Activated CD8-positive, alpha-beta memory T cell treated with anti-CD3 and anti-CD28 coated beads for 1 hour (primary cell): ENCODE measurements around the gene SCYL1.
"Not testable (repeated sequence)": the region's sequence is repeated elsewhere in the genome, so short reads cannot be mapped to it uniquely, and the experiment has no call there.

Source experiments
- DNase-seq, 2 donors: peaks; one replicate each; pipeline ENCODE4 v3.0.0-alpha.2; 2020; ENCODE audit warnings: low read depth in 1 of 2; ENCODE audit errors: extremely low read depth in 1 of 2

Gene SCYL1

DNA sequence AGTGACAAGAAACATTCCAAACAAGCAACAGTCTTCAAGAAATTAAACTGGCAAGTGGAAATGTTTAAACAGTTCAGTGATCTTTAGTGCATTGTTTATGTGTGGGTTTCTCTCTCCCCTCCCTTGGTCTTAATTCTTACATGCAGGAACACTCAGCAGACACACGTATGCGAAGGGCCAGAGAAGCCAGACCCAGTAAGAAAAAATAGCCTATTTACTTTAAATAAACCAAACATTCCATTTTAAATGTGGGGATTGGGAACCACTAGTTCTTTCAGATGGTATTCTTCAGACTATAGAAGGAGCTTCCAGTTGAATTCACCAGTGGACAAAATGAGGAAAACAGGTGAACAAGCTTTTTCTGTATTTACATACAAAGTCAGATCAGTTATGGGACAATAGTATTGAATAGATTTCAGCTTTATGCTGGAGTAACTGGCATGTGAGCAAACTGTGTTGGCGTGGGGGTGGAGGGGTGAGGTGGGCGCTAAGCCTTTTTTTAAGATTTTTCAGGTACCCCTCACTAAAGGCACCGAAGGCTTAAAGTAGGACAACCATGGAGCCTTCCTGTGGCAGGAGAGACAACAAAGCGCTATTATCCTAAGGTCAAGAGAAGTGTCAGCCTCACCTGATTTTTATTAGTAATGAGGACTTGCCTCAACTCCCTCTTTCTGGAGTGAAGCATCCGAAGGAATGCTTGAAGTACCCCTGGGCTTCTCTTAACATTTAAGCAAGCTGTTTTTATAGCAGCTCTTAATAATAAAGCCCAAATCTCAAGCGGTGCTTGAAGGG lies 20.0 kb upstream of the SCYL1 start:
- DNase-seq: no peak

DNA sequence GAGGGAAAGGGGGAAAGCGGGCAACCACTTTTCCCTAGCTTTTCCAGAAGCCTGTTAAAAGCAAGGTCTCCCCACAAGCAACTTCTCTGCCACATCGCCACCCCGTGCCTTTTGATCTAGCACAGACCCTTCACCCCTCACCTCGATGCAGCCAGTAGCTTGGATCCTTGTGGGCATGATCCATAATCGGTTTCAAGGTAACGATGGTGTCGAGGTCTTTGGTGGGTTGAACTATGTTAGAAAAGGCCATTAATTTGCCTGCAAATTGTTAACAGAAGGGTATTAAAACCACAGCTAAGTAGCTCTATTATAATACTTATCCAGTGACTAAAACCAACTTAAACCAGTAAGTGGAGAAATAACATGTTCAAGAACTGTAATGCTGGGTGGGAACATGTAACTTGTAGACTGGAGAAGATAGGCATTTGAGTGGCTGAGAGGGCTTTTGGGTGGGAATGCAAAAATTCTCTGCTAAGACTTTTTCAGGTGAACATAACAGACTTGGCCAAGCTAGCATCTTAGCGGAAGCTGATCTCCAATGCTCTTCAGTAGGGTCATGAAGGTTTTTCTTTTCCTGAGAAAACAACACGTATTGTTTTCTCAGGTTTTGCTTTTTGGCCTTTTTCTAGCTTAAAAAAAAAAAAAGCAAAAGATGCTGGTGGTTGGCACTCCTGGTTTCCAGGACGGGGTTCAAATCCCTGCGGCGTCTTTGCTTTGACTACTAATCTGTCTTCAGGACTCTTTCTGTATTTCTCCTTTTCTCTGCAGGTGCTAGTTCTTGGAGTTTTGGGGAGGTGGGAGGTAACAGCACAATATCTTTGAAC lies 19.2 kb upstream of the SCYL1 start:
- DNase-seq: no peak

GRCh38 chr11:65506290-65506771 lies 18.6 kb upstream of the SCYL1 start:
- no peak for DNase-seq

- DNase-seq: peak in 1 of 2 donors; percentile 37
Measured at GRCh38 chr11:65506772-65507505, 17.9 kb upstream of the SCYL1 start.

DNA sequence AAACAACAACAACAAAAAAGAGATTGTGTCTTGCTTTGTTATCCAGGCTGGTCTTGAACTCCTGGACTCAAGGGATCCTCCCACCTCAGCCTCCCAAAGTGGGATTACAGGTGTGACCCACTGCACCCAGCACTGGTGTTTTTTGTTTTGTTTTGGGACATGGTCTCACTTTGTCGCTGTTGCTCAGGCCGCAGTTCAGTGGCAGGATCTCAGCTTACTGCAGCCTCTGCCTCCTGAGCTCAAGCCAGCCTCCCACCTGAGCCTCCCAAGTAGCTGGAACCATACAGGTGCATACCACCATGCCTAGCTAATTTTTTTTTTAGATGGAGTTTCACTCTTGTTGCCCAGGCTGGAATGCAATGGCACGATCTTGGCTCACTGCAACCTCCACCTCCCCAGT lies 12.6 kb upstream of the SCYL1 start:
- not testable (repeated sequence) for DNase-seq

- no peak for DNase-seq
Measured at GRCh38 chr11:65516135-65516968, 8.5 kb upstream of the SCYL1 start.

GRCh38 chr11:65518941-65519549 lies 5.8 kb upstream of the SCYL1 start:
- DNase-seq: not testable (repeated sequence)

DNA sequence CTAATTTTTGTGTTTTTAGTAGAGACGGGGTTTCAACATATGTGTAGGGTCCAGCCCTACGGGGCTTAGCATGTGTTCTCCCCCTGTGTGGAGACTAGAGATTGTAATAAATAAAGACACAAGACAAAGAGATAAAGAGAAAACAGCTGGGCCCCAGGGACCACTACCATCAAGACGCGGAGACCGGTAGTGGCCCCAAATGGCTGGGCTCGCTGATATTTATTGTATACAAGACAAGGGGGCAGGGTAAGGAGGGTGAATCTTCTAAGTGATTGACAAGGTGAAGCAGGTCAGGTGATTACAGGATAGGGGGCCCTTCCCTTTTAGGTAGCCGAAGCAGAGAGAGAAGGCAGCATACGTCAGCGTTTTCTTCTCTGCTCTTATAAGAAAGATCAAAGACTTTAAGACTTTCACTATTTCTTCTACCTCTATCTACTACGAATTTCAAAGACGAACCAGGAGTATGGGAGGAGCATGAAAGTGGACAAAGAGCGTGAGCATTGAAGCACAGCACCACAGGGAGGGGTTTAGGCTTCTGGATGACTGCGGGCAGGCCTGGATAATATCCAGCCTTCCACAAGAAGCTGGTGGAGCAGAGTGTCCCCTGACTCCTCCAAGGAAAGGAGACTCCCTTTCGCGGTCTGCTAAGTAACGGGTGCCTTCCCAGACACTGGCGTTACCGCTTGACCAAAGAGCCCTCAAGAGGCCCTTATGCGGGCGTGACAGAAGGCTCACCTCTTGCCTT lies 2.9 kb upstream of the SCYL1 start:
- DNase-seq: not testable (repeated sequence)

DNA sequence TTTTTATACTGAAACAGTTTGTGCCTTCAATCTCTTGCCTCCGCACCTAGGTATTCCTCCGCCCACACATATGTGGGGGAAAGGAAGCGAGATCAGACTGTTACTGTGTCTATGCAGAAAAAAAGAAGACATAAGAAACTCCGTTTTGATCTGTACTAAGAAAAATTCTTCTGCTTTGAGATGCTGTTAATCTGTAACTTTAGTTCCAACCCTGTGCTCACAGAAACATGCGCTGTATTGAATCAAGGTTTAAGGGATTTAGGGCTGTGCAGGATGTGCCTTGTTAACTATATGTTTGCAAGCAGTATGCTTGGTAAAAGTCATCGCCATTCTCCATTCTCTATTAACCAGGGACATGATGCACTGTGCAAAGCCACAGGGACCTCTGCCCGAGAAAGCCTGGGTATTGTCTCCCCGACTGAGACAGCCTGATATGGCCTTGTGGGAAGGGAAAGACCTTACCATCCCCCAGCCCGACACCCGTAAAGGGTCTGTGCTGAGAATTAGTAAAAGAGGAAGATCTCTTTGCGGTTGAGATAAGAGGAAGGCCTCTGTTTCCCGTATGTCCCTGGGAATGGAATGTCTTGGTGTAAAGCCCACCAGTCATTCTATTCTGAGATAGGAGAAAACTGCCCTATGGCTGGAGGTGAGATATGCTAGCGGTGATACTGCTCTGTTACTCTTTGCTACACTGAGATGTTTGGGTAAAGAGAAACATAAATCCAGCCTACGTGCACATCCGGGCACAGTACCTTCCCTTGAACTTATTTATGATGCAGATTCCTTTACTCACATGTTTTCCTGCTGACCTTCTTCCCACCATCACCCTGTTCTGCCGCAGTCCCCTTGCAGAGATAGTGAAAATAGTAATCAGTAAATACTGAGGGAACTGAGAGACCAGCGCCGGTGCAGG lies 1.9 kb upstream of the SCYL1 start:
- not testable (repeated sequence) for DNase-seq

DNA sequence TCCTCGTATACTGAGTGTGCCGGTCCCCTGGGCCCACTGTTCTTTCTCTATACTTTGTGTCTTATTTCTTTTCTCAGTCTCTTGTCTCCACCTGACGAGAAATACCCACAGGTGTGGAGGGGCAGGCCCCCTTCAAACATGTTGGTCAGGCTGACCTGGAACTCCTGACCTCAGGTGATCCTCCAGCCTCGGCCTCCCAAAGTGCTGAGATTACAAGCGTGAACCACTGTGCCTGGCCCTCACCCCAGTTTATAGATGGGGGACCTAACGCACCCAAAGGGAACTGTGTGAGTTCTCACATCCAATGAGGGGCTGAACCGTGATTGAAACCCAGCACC lies 1.3 kb upstream of the SCYL1 start:
- DNase-seq: not testable (repeated sequence)

DNA sequence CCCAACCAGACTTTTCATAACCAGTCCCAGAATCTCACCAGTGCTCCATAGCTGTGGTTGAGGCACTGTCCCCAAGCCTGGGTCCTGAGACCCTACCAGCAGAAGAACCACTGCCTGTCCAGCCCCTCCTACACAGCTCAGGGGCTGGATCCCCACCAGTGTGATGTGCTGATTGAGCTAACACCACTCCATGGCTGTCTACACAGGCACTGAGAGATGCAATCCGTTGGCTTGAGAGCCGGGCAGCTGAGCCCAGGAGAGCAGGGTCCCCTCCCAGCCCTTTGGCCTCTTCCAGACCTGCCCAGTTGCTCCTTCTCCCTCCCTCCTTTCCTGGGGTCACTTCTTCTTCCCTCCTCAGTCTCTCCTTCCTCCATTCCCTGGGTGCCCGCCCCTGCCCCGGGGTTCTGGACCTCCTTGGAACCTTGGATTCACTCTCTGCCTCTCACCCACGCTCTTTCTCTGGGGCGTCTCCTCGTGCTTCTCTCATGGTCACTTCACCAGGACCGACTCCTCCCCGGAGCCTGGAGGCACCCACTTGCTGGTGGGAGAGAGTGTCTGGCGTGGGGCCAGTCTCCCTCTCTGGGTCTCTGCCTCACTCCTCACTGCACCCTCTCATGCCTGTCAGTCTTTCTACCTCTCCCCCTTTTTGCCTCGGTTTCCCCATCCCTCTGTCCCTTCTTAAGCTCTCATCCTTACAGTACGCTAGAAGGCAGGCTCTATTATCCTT lies 706 bp upstream of the SCYL1 start:
- no peak for DNase-seq

DNA sequence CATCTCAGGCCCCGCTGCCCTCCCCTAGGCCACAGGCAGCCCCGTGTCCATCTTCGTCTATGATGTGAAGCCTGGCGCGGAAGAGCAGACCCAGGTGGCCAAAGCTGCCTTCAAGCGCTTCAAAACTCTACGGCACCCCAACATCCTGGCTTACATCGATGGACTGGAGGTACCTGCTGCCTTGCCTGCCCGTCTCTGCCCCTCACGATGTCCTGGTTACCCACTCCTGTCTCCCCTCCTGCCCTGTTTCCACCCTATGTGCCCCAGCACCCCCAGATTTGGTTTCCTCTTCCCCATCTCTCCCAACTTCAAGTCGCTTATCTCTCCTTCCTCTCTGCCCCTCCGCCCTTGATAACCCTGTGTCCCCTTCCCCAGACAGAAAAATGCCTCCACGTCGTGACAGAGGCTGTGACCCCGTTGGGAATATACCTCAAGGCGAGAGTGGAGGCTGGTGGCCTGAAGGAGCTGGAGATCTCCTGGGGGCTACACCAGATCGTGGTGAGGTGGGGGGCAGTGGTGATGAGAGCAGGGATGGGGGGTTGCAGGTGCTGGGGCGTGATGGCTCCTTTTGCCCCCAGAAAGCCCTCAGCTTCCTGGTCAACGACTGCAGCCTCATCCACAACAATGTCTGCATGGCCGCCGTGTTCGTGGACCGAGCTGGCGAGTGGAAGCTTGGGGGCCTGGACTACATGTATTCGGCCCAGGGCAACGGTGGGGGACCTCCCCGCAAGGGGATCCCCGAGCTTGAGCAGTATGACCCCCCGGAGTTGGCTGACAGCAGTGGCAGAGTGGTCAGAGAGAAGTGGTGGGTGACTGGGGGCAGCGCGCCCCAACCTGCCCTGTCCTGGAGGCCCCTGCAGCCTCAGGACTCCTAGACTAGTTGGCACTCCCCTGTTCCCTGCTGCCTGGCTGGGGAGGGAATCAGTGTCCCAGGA lies 930 bp downstream of the SCYL1 start:
- DNase-seq: no peak

DNA sequence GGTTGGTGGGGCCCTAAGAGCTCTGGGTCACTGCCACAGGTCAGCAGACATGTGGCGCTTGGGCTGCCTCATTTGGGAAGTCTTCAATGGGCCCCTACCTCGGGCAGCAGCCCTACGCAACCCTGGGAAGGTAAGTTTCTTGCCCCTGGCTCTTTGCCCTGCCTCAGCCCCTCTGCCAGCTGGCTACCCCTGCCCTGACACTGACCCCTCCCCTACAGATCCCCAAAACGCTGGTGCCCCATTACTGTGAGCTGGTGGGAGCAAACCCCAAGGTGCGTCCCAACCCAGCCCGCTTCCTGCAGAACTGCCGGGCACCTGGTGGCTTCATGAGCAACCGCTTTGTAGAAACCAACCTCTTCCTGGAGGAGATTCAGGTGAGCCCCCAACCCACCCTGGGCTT lies 1.9 kb downstream of the SCYL1 start:
- no peak for DNase-seq

GRCh38 chr11:65528819-65529350 lies 4.0 kb downstream of the SCYL1 start:
- DNase-seq: no peak

DNA sequence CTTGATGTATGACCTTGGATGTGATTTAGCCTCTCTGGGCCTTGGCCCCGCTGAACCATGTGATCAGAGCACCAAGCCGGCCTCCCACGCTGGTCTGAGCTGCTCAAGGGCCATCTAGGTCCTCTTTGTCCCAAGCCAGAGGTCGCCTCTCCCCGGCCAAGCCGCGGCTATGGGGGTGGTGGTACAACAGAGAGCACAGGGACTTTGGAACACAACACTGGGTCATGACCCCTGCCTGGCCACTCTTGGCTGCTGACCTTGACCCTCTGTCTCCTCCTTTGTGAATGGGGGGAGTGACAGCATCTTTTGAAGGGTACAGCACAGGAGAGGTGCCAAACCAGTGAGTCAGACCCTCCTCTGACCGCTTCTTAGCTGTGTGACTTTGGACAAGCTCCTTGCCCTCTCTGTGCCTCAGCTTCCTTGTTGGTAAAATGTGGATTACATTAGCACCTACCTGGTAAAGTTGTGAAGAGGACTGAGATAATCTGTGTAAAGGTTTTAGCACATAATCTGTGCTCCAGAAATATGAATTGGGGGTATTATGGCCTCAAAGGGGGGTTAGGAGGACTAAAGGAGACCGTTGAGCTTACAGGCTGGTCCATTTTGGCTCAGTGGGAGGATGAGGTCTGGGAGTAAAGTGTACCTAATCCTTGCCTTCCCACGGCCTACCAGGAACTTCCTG lies 4.7 kb downstream of the SCYL1 start:
- DNase-seq: no peak

GRCh38 chr11:65530157-65530496 lies 5.2 kb downstream of the SCYL1 start:
- DNase-seq: no peak
